Neural cell (in vitro differentiated cells): ENCODE measurements around the gene OR56A3. TPM values are rescaled to one million over a fixed set of nuclear protein-coding genes. Genes with fewer than 3 reads are reported as not detected.

Source experiments
- H2AFZ ChIP-seq: fragments of 200-600, 300-800 bp; sonication (generic), shearing (Covaris generic); 2 replicates; pipeline ENCODE4 v1.6.0; 2014; ENCODE audit warnings: low read depth, mild to moderate bottlenecking, antibody characterized with exemption, low read length, moderate library complexity
- H3F3A ChIP-seq: fragments of 200-600 bp; shearing (Covaris generic); 2 replicates; pipeline ENCODE4 v1.6.1; 2016; ENCODE audit warnings: mild to moderate bottlenecking, moderate library complexity, mixed read lengths, antibody characterized with exemption, low read length; ENCODE audit not compliant: insufficient read depth, poor library complexity, severe bottlenecking
- H3K27ac ChIP-seq: fragments of 200-600, 300-800 bp; sonication (generic), shearing (Covaris generic); 2 replicates; pipeline ENCODE4 v1.5.1; 2014; ENCODE audit warnings: mild to moderate bottlenecking, low read length, moderate library complexity
- H3K27me3 ChIP-seq: fragments of 300-800, 200-600 bp; sonication (generic), shearing (Covaris generic); 2 replicates; pipeline ENCODE4 v1.6.0; 2014; ENCODE audit warnings: mild to moderate bottlenecking, low read depth, low read length, moderate library complexity; ENCODE audit not compliant: insufficient read depth
- H3K36me3 ChIP-seq: fragments of 300-800, 200-600 bp; sonication (generic), shearing (Covaris generic); 2 replicates; pipeline ENCODE4 v1.5.1; 2014; ENCODE audit warnings: mild to moderate bottlenecking, antibody characterized with exemption, low read length, moderate library complexity; ENCODE audit not compliant: insufficient read depth
- H3K4me2 ChIP-seq: fragments of 300-800, 200-600 bp; sonication (generic), shearing (Covaris generic); 2 replicates; pipeline ENCODE4 v1.6.0; 2014; ENCODE audit warnings: mild to moderate bottlenecking, low read length
- H3K4me3 ChIP-seq: fragments of 300-800, 200-600 bp; sonication (generic), shearing (Covaris generic); 2 replicates; pipeline ENCODE4 v1.5.1; 2014; ENCODE audit warnings: mild to moderate bottlenecking, low read length, moderate library complexity
- H3K79me2 ChIP-seq: fragments of 200-600 bp; shearing (Covaris generic); replicated peaks from 2 replicates; pipeline ENCODE4 v1.6.0; 2014; ENCODE audit warnings: mild to moderate bottlenecking, low read length, moderate library complexity; ENCODE audit not compliant: insufficient read depth
- H3K9ac ChIP-seq: fragments of 300-800, 200-600 bp; sonication (generic), shearing (Covaris generic); 2 replicates; pipeline ENCODE4 v1.6.1; 2016; ENCODE audit warnings: mild to moderate bottlenecking, low read length, mixed read lengths
- H3K9me2 ChIP-seq: fragments of 200-600 bp; shearing (Covaris generic); 2 replicates; pipeline ENCODE4 v1.6.1; 2016; ENCODE audit warnings: mild to moderate bottlenecking, low read length, mixed read lengths; ENCODE audit not compliant: insufficient read depth
- H3K9me3 ChIP-seq: fragments of 200-600, 300-800 bp; sonication (generic), shearing (Covaris generic); 2 replicates; pipeline ENCODE4 v1.6.1; 2016; ENCODE audit warnings: mild to moderate bottlenecking, mixed run types, low read length, moderate library complexity, mixed read lengths
- H4K20me1 ChIP-seq: fragments of 200-600 bp; shearing (Covaris generic); 2 replicates; pipeline ENCODE4 v1.6.1; 2016; ENCODE audit warnings: mild to moderate bottlenecking, mixed run types; ENCODE audit not compliant: insufficient read depth
- CTCF ChIP-seq: fragments of 450-650 bp; IDR thresholded peaks from 2 replicates; pipeline ENCODE4 v1.5.1; 2014; ENCODE audit warnings: antibody characterized with exemption, mild to moderate bottlenecking, moderate library complexity; ENCODE audit not compliant: poor library complexity, severe bottlenecking
- EP300 ChIP-seq: fragments of 450-650 bp; conservative IDR thresholded peaks from 2 replicates; pipeline ENCODE4 v1.6.1; 2014; ENCODE audit warnings: antibody characterized with exemption, mild to moderate bottlenecking, moderate library complexity; ENCODE audit not compliant: poor library complexity, severe bottlenecking
- EZH2 ChIP-seq: fragments of 200-600, 300-800 bp; shearing (Covaris generic), sonication (generic); IDR thresholded peaks from 2 replicates; pipeline ENCODE4 v1.6.1; 2014; ENCODE audit warnings: antibody characterized with exemption, low read length, borderline replicate concordance, mild to moderate bottlenecking; ENCODE audit not compliant: insufficient read depth, poor library complexity, severe bottlenecking
- RAD21 ChIP-seq: fragments of 450-650 bp; conservative IDR thresholded peaks from 2 replicates; pipeline ENCODE4 v1.6.1; 2014; ENCODE audit warnings: antibody characterized with exemption, mild to moderate bottlenecking, moderate library complexity
- REST ChIP-seq: IDR thresholded peaks from 2 replicates; pipeline ENCODE4 v1.6.1; 2012; ENCODE audit warnings: borderline replicate concordance
- polyA plus RNA-seq: library from polyadenylated mRNA; depleted of rRNA; stranded (reverse); fragments of >200 nt; gene quantifications from 2 replicates; pipeline ENCODE4 v1.2.3, GENCODE V29; 2014

OR56A3 gene
- polyA plus RNA-seq, 1 donor from 2014 or later = not detected

GRCh38 chr11:5992604-5993251, 50.7 kb downstream of the OR56A3 start:
- no peak overlapping the region for H3K4me2 ChIP-seq
- H3K9me2 ChIP-seq = no peaks in the 10 kb centered on the region
- no peak overlapping the region for H3K9ac ChIP-seq
- no peaks in the 10 kb centered on the region for H3K36me3 ChIP-seq
- peak; percentile 38 for TF ChIP-seq CTCF
- TF ChIP-seq RAD21 = no peak
- H4K20me1 ChIP-seq = no peaks in the 10 kb centered on the region
- H3K27ac ChIP-seq = no peak overlapping the region
- no peak overlapping the region for H2AFZ ChIP-seq
- H3F3A ChIP-seq = no peaks in the 10 kb centered on the region
- no peaks in the 10 kb centered on the region for H3K27me3 ChIP-seq
- H3K79me2 ChIP-seq = no peaks in the 10 kb centered on the region
- no peaks in the 10 kb centered on the region for H3K9me3 ChIP-seq
- no peak overlapping the region for H3K4me3 ChIP-seq

GRCh38 chr11:5994791-5995190, 52.7 kb downstream of the OR56A3 start:
- Histone ChIP-seq H2AFZ (no peak overlapping the region), H3K27me3 (no peaks in the 10 kb centered on the region), H3F3A (no peaks in the 10 kb centered on the region), H4K20me1 (no peaks in the 10 kb centered on the region), H3K9me2 (no peaks in the 10 kb centered on the region), H3K4me3 (no peak overlapping the region), H3K9me3 (no peaks in the 10 kb centered on the region), H3K27ac (no peak overlapping the region), H3K9ac (no peak overlapping the region), H3K4me2 (no peak overlapping the region), H3K36me3 (no peaks in the 10 kb centered on the region), H3K79me2 (no peaks in the 10 kb centered on the region)
- no peak for TF ChIP-seq EZH2
- TF ChIP-seq REST = no peak
- TF ChIP-seq EP300 = no peak

Other genes with a start within 250 kb of the OR56A3 start
- not detected in 2 replicates for gene OR56B1, start 205.8 kb upstream of the OR56A3 start, polyA plus RNA-seq
- not detected in 2 replicates for gene OR52N4, start 188.0 kb upstream of the OR56A3 start, polyA plus RNA-seq
- not detected in 2 replicates for gene OR52N5, start 158.9 kb upstream of the OR56A3 start, polyA plus RNA-seq
- not detected in 2 replicates for gene OR52N1, start 151.0 kb upstream of the OR56A3 start, polyA plus RNA-seq
- gene OR52N2, start 133.3 kb upstream of the OR56A3 start, polyA plus RNA-seq = not detected in 2 replicates
- not detected in 2 replicates for gene OR52E6, start 100.4 kb upstream of the OR56A3 start, polyA plus RNA-seq
- gene OR52E8, start 84.6 kb upstream of the OR56A3 start, polyA plus RNA-seq = not detected in 2 replicates
- gene OR52E4, start 61.6 kb upstream of the OR56A3 start, polyA plus RNA-seq = not detected in 2 replicates
- not detected in 2 replicates for gene OR52E5, start 49.0 kb upstream of the OR56A3 start, polyA plus RNA-seq
- gene OR56A5, start 26.2 kb downstream of the OR56A3 start, polyA plus RNA-seq = not detected in 2 replicates
- gene OR52L1, start 44.7 kb downstream of the OR56A3 start, polyA plus RNA-seq = not detected in 2 replicates
- not detected in 2 replicates for gene OR56A4, start 64.7 kb downstream of the OR56A3 start, polyA plus RNA-seq
- not detected in 2 replicates for gene OR56A1, start 88.5 kb downstream of the OR56A3 start, polyA plus RNA-seq
- not detected in 2 replicates for gene OR56B4, start 165.4 kb downstream of the OR56A3 start, polyA plus RNA-seq
- not detected in 2 replicates for gene OR52B2, start 228.1 kb downstream of the OR56A3 start, polyA plus RNA-seq